Smooth muscle cell of bladder (primary cell): ENCODE results near the gene PCDHA13. TPM values are rescaled to one million over a fixed set of nuclear protein-coding genes. Genes with fewer than 3 reads are reported as not detected.

ENCODE experiments used
- total RNA-seq: library from RNA; depleted of rRNA; stranded (reverse); fragments of >200 nt; gene quantifications from 2 replicates; pipeline ENCODE4 v1.2.3, GENCODE V29; 2014

Gene PCDHA13
- total RNA-seq: under 0.01 and 0.09 TPM in 2 replicates

GRCh38 chr5:140881889-140882590 is at the start of gene PCDHA13:
TSS of gene PCDHA13 (plus strand) at chr5:140882124. CDS start at chr5:140882269, 145 bp downstream.

GRCh38 chr5:140833993-140834392 is 47.9 kb upstream of the PCDHA13 start, which contains the start of gene PCDHA7:
TSS of gene PCDHA7 (plus strand) at chr5:140834269. CDS start at chr5:140834384, 115 bp downstream.

GRCh38 chr5:140840978-140841962 is 40.7 kb upstream of the PCDHA13 start, which contains the start of gene PCDHA8:
TSS of gene PCDHA8 (plus strand) at chr5:140841187. CDS start at chr5:140841322, 135 bp downstream.

GRCh38 chr5:140848139-140849102 is 33.5 kb upstream of the PCDHA13 start, which contains the start of gene PCDHA9:
TSS of gene PCDHA9 (plus strand) at chr5:140848382. CDS start at chr5:140848496, 114 bp downstream.

GRCh38 chr5:140855772-140856674 is 25.9 kb upstream of the PCDHA13 start, which contains the start of gene PCDHA10:
TSS of gene PCDHA10 (plus strand) at chr5:140855897. CDS start at chr5:140856049, 152 bp downstream.

GRCh38 chr5:140868721-140869554 is 13.0 kb upstream of the PCDHA13 start, which contains the start of gene PCDHA11:
TSS of gene PCDHA11 (plus strand) at chr5:140868957. CDS start at chr5:140869104, 147 bp downstream.

GRCh38 chr5:140875085-140876065 is 6.5 kb upstream of the PCDHA13 start, which contains the start of gene PCDHA12:
TSS of gene PCDHA12 (plus strand) at chr5:140875308. CDS start at chr5:140875473, 165 bp downstream.

GRCh38 chr5:140925806-140926442 is 44.0 kb downstream of the PCDHA13 start, which contains the start of gene PCDHAC1:
TSS of gene PCDHAC1 (plus strand) at chr5:140926299. CDS start at chr5:140926893, 594 bp downstream.

Other genes starting within 250 kb of the PCDHA13 start
- 2.9 and 8.8 TPM in 2 replicates for gene CD14, start 248.9 kb upstream of the PCDHA13 start, total RNA-seq
- gene TMCO6, start 242.7 kb upstream of the PCDHA13 start, total RNA-seq: 4.2 and 6.8 TPM in 2 replicates
- gene NDUFA2, start 234.5 kb upstream of the PCDHA13 start, total RNA-seq: 75.1 and 83.8 TPM in 2 replicates
- gene IK, start 234.3 kb upstream of the PCDHA13 start, total RNA-seq: 105 and 111 TPM in 2 replicates
- 24.5 and 28.3 TPM in 2 replicates for gene WDR55, start 217.2 kb upstream of the PCDHA13 start, total RNA-seq
- 0.14 TPM in 1 of 2 replicates, not detected in the other for gene DND1, start 208.5 kb upstream of the PCDHA13 start, total RNA-seq
- gene HARS1, start 190.8 kb upstream of the PCDHA13 start, total RNA-seq: 62.9 and 65.2 TPM in 2 replicates
- gene HARS2, start 190.7 kb upstream of the PCDHA13 start, total RNA-seq: 24.6 and 27.1 TPM in 2 replicates
- 63.7 and 78.2 TPM in 2 replicates for gene ZMAT2, start 181.7 kb upstream of the PCDHA13 start, total RNA-seq
- under 0.01 TPM in 2 replicates for gene PCDHA1, start 96.0 kb upstream of the PCDHA13 start, total RNA-seq
- under 0.01 and 0.09 TPM in 2 replicates for gene PCDHA2, start 87.3 kb upstream of the PCDHA13 start, total RNA-seq
- gene PCDHA3, start 81.1 kb upstream of the PCDHA13 start, total RNA-seq: 0.14 and 0.28 TPM in 2 replicates
- gene PCDHA4, start 75.1 kb upstream of the PCDHA13 start, total RNA-seq: 0.14 and 0.37 TPM in 2 replicates
- gene PCDHA5, start 60.5 kb upstream of the PCDHA13 start, total RNA-seq: under 0.01 and 0.09 TPM in 2 replicates
- 0.14 and 0.55 TPM in 2 replicates for gene PCDHA6, start 54.2 kb upstream of the PCDHA13 start, total RNA-seq
- 0.57 and 0.83 TPM in 2 replicates for gene PCDHA7, start 47.9 kb upstream of the PCDHA13 start, total RNA-seq
- gene PCDHA8, start 40.9 kb upstream of the PCDHA13 start, total RNA-seq: under 0.01 and 0.09 TPM in 2 replicates
- under 0.01 and 0.18 TPM in 2 replicates for gene PCDHA9, start 33.7 kb upstream of the PCDHA13 start, total RNA-seq
- 0.14 and 0.28 TPM in 2 replicates for gene PCDHA10, start 26.2 kb upstream of the PCDHA13 start, total RNA-seq
- under 0.01 and 0.65 TPM in 2 replicates for gene PCDHA11, start 13.2 kb upstream of the PCDHA13 start, total RNA-seq
- under 0.01 and 0.09 TPM in 2 replicates for gene PCDHA12, start 6.8 kb upstream of the PCDHA13 start, total RNA-seq
- 0.14 and 0.18 TPM in 2 replicates for gene PCDHAC1, start 44.2 kb downstream of the PCDHA13 start, total RNA-seq
- gene PCDHAC2, start 84.4 kb downstream of the PCDHA13 start, total RNA-seq: 0.14 and 0.28 TPM in 2 replicates
- gene PCDHB1, start 169.2 kb downstream of the PCDHA13 start, total RNA-seq: not detected in 2 replicates
- gene PCDHB2, start 212.5 kb downstream of the PCDHA13 start, total RNA-seq: 1.6 and 1.8 TPM in 2 replicates
- gene PCDHB3, start 218.3 kb downstream of the PCDHA13 start, total RNA-seq: 0.55 and 0.57 TPM in 2 replicates
- 0.09 and 0.14 TPM in 2 replicates for gene PCDHB4, start 239.7 kb downstream of the PCDHA13 start, total RNA-seq